Fibroblast of lung (primary cell): ENCODE data around the gene BCAT1. TPM values are rescaled to one million over a fixed set of nuclear protein-coding genes. Genes with fewer than 3 reads are reported as not detected.

Experiments
- DNase-seq, 2 donors: peaks; one replicate each; pipeline versions ENCODE4 v3.0.0 to v3.0.0-alpha.2; 2010; ENCODE audit warnings: low read depth in 2 of 2
- H2AFZ ChIP-seq: 2 replicates; pipeline ENCODE4 v1.5.1; 2012; ENCODE audit warnings: low read length, control low read depth, inconsistent platforms
- H3K27ac ChIP-seq: 2 replicates; pipeline ENCODE4 v1.5.1; 2011; ENCODE audit warnings: low read length, control low read depth; ENCODE audit not compliant: insufficient read depth
- H3K27me3 ChIP-seq: 2 replicates; pipeline ENCODE4 v1.5.1; 2011; ENCODE audit warnings: mild to moderate bottlenecking, low read length; ENCODE audit not compliant: control insufficient read depth, insufficient read depth
- H3K36me3 ChIP-seq: 2 replicates; pipeline ENCODE4 v1.5.1; 2011; ENCODE audit warnings: low read length; ENCODE audit not compliant: control insufficient read depth, insufficient read depth
- H3K4me1 ChIP-seq: 2 replicates; pipeline ENCODE4 v1.5.1; 2011; ENCODE audit warnings: low read length; ENCODE audit not compliant: control insufficient read depth, insufficient read depth; ENCODE audit errors: extremely low read depth
- H3K4me2 ChIP-seq: 2 replicates; pipeline ENCODE4 v1.5.1; 2011; ENCODE audit warnings: low read length, control low read depth; ENCODE audit not compliant: insufficient read depth; ENCODE audit errors: extremely low read depth
- H3K4me3 ChIP-seq, 4 experiments: fragments of 200-600 bp in 1 of 4; sonication (generic) in 1 of 4; replicated peaks in 1 of 4; 2 replicates each; pipeline ENCODE4 v1.5.1; 2011 to 2016; ENCODE audit warnings: low read length in 4 of 4, low read depth in 3 of 4, mild to moderate bottlenecking in 3 of 4, control low read depth in 2 of 4, inconsistent platforms in 1 of 4, mixed read lengths in 1 of 4; ENCODE audit not compliant: insufficient read depth in 1 of 4; ENCODE audit errors: control extremely low read depth in 1 of 4
- H3K79me2 ChIP-seq: 2 replicates; pipeline ENCODE4 v1.5.1; 2012; ENCODE audit warnings: mild to moderate bottlenecking, low read length, inconsistent platforms; ENCODE audit not compliant: control insufficient read depth, insufficient read depth
- H3K9ac ChIP-seq: 2 replicates; pipeline ENCODE4 v1.5.1; 2011; ENCODE audit warnings: mild to moderate bottlenecking, low read length, control low read depth; ENCODE audit not compliant: insufficient read depth
- H3K9me3 ChIP-seq: 2 replicates; pipeline ENCODE4 v1.5.1; 2012; ENCODE audit warnings: low read depth, low read length; ENCODE audit not compliant: control insufficient read depth, insufficient read depth
- H4K20me1 ChIP-seq: 2 replicates; pipeline ENCODE4 v1.5.1; 2011; ENCODE audit warnings: low read length; ENCODE audit not compliant: control insufficient read depth, insufficient read depth; ENCODE audit errors: extremely low read depth
- CTCF ChIP-seq, 2 donors: IDR thresholded peaks in 1 of 2; conservative IDR thresholded peaks in 1 of 2; 1 replicate in 1 of 2; 2 replicates in 1 of 2; pipeline ENCODE4 v1.5.1; 2011 to 2012; ENCODE audit warnings: low read length in 2 of 2, control low read depth in 1 of 2, inconsistent platforms in 1 of 2, low read depth in 1 of 2, mild to moderate bottlenecking in 1 of 2
- EZH2 ChIP-seq: IDR thresholded peaks from 2 replicates; pipeline ENCODE4 v1.5.1; 2012; ENCODE audit warnings: low read length, control low read depth, mild to moderate bottlenecking; ENCODE audit errors: missing control alignments
- polyA plus RNA-seq, 2 donors: library from polyadenylated mRNA; depleted of rRNA in 1 of 2; stranded (reverse) in 1 of 2; unstranded in 1 of 2; fragments of >200 nt; gene quantifications; 2 replicates each; pipeline ENCODE4 v1.2.1, GENCODE V29; 2011 to 2012; ENCODE audit warnings: missing spikeins in 1 of 2
- total RNA-seq: library from RNA; depleted of rRNA; stranded (reverse); fragments of >200 nt; gene quantifications from 2 replicates; pipeline ENCODE4 v1.2.1, GENCODE V29; 2014

BCAT1 gene
- total and polyA plus RNA-seq, 2 donors (not counting 1 experiment from before 2014, with no cell fraction given), result 27.8 to 162 TPM

- peak in 1 of 2 donors; percentile 59 for DNase-seq
- Histone ChIP-seq H3K4me2 (no peak overlapping the region), H3K36me3 (no peaks in the 10 kb centered on the region), H3K27ac (no peak overlapping the region), H3K4me1 (no peaks in the 10 kb centered on the region), H3K79me2 (no peaks in the 10 kb centered on the region), H3K4me3 (no peak overlapping the region), H2AFZ (no peak overlapping the region), H3K27me3 (no peaks in the 10 kb centered on the region), H3K9ac (no peak overlapping the region), H4K20me1 (no peaks in the 10 kb centered on the region), H3K9me3 (no peaks in the 10 kb centered on the region)
- TF ChIP-seq CTCF (conservative IDR thresholded peaks at IDR 0.05 in 1 of 2, IDR thresholded peaks at IDR 0.05 in 1 of 2; ENCODE audit: low read depth in 1 of 2, low read length in 2 of 2) (no peak), EZH2 (no peak)
Measured at GRCh38 chr12:24854908-24855307, 94.0 kb downstream of the BCAT1 start.

- Histone ChIP-seq H3K36me3 (no peaks in the 10 kb centered on the region), H3K4me3 (no peak overlapping the region), H3K27me3 (no peaks in the 10 kb centered on the region), H4K20me1 (no peaks in the 10 kb centered on the region), H3K9ac (no peak overlapping the region), H3K4me1 (no peaks in the 10 kb centered on the region), H3K27ac (no peak overlapping the region), H3K9me3 (no peaks in the 10 kb centered on the region), H2AFZ (no peak overlapping the region), H3K4me2 (no peak overlapping the region), H3K79me2 (no peaks in the 10 kb centered on the region)
- no peak for TF ChIP-seq CTCF (conservative IDR thresholded peaks at IDR 0.05 in 1 of 2, IDR thresholded peaks at IDR 0.05 in 1 of 2; ENCODE audit: low read depth in 1 of 2, low read length in 2 of 2)
- no peak for TF ChIP-seq EZH2
- DNase-seq, result no peak
Measured at GRCh38 chr12:24854017-24854416, 94.9 kb downstream of the BCAT1 start.

GRCh38 chr12:24853588-24853987 is 95.3 kb downstream of the BCAT1 start:
- no peaks in the 10 kb centered on the region for H3K4me1 ChIP-seq
- H2AFZ ChIP-seq, result no peak overlapping the region
- no peaks in the 10 kb centered on the region for H3K9me3 ChIP-seq
- no peak overlapping the region for H3K9ac ChIP-seq
- no peaks in the 10 kb centered on the region for H3K27me3 ChIP-seq
- no peaks in the 10 kb centered on the region for H4K20me1 ChIP-seq
- H3K79me2 ChIP-seq, result no peaks in the 10 kb centered on the region
- no peak overlapping the region for H3K27ac ChIP-seq
- no peak overlapping the region for H3K4me3 ChIP-seq
- H3K4me2 ChIP-seq, result no peak overlapping the region
- DNase-seq, result peak; percentile 78 to 86
- TF ChIP-seq EZH2 (no peak), CTCF (conservative IDR thresholded peaks at IDR 0.05 in 1 of 2, IDR thresholded peaks at IDR 0.05 in 1 of 2; ENCODE audit: low read depth in 1 of 2, low read length in 2 of 2) (no peak)
- no peaks in the 10 kb centered on the region for H3K36me3 ChIP-seq
